Esophagus squamous epithelium (tissue), 4 donors: ENCODE results near the gene INSL3.

Experiments
- POLR2A ChIP-seq, 4 donors: fragments of 450-650 bp; IDR thresholded peaks; one replicate each; pipeline ENCODE4 v1.6.1; 2017; ENCODE audit warnings: antibody characterized with exemption in 4 of 4, mild to moderate bottlenecking in 4 of 4, moderate library complexity in 3 of 4
- TF ChIP-seq, protein P1 (sequence below), 6 experiments: fragments of 450-650 bp in 4 of 6; fragments of 200-600 bp in 2 of 6; sonication (generic) in 2 of 6; IDR thresholded peaks; one replicate each; pipeline ENCODE4 v1.5.1; 2016 to 2019; ENCODE audit warnings: antibody characterized with exemption in 6 of 6, mild to moderate bottlenecking in 4 of 6, moderate library complexity in 4 of 6

DNA sequence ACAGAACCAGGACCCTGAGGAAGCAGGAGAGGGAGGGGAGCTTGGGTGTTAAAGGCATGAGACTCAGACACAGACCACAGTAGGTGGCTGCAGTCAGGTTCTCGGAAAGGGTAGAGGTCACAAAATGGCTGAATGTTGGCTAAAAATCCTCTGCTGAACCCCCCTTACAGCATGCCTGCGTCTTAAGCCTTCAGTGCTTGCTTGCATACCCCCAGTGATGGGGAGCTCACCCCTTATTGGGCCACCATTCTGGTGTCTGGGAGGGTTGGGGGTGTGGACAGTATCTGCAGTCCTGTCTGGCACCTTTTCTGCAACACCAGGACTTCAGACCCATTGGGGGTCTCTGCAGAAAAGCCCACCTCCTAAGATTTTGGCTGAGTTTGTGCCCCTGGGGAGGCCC is 40.5 kb downstream of the INSL3 start:
- TF ChIP-seq, protein P1, sequence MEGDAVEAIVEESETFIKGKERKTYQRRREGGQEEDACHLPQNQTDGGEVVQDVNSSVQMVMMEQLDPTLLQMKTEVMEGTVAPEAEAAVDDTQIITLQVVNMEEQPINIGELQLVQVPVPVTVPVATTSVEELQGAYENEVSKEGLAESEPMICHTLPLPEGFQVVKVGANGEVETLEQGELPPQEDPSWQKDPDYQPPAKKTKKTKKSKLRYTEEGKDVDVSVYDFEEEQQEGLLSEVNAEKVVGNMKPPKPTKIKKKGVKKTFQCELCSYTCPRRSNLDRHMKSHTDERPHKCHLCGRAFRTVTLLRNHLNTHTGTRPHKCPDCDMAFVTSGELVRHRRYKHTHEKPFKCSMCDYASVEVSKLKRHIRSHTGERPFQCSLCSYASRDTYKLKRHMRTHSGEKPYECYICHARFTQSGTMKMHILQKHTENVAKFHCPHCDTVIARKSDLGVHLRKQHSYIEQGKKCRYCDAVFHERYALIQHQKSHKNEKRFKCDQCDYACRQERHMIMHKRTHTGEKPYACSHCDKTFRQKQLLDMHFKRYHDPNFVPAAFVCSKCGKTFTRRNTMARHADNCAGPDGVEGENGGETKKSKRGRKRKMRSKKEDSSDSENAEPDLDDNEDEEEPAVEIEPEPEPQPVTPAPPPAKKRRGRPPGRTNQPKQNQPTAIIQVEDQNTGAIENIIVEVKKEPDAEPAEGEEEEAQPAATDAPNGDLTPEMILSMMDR (IDR thresholded peaks at IDR 0.05) = no peak
- TF ChIP-seq POLR2A (IDR thresholded peaks at IDR 0.05) = no peak
